Spleen (tissue), 13 donors: ENCODE results near the gene RTN4IP1. TPM values are rescaled to one million over a fixed set of nuclear protein-coding genes. Genes with fewer than 3 reads are reported as not detected.

ENCODE experiments used
- DNase-seq: peaks from one replicate; pipeline ENCODE4 v3.0.0-alpha.2; 2020
- H3K27ac ChIP-seq, 8 donors: fragments of 200-600 bp; sonication (generic) in 7 of 8; 1 replicate in 4 of 8; 2 replicates in 4 of 8; pipeline versions ENCODE4 v1.5.0 to v1.8.0; 2016 to 2021; ENCODE audit warnings: inconsistent platforms in 4 of 8, mild to moderate bottlenecking in 4 of 8, moderate library complexity in 1 of 8
- H3K27me3 ChIP-seq, 7 donors: fragments of 200-600 bp; sonication (generic) in 6 of 7; replicated peaks in 1 of 7; 1 replicate in 4 of 7; 2 replicates in 3 of 7; pipeline versions ENCODE4 v1.5.0 to v1.8.0; 2016 to 2021; ENCODE audit warnings: inconsistent platforms in 3 of 7, mild to moderate bottlenecking in 1 of 7
- H3K36me3 ChIP-seq, 6 donors: fragments of 200-600 bp; sonication (generic) in 5 of 6; 1 replicate in 4 of 6; 2 replicates in 2 of 6; pipeline versions ENCODE4 v1.5.0 to v1.8.0; 2016 to 2021; ENCODE audit warnings: inconsistent platforms in 2 of 6
- H3K4me1 ChIP-seq, 6 donors: fragments of 200-600 bp; sonication (generic) in 5 of 6; 1 replicate in 3 of 6; 2 replicates in 3 of 6; pipeline versions ENCODE4 v1.5.0 to v1.8.0; 2016 to 2021; ENCODE audit warnings: inconsistent platforms in 3 of 6
- H3K4me3 ChIP-seq, 8 donors: fragments of 200-600 bp; sonication (generic) in 7 of 8; 1 replicate in 4 of 8; 2 replicates in 4 of 8; pipeline versions ENCODE4 v1.5.0 to v1.8.0; 2016 to 2021; ENCODE audit warnings: inconsistent platforms in 4 of 8, mild to moderate bottlenecking in 4 of 8, moderate library complexity in 2 of 8
- H3K9me3 ChIP-seq, 8 donors: fragments of 200-600 bp; sonication (generic) in 7 of 8; 1 replicate in 4 of 8; 2 replicates in 4 of 8; pipeline versions ENCODE4 v1.5.0 to v1.8.0; 2016 to 2021; ENCODE audit warnings: inconsistent platforms in 4 of 8
- CTCF ChIP-seq, 11 experiments: fragments of 200-600 bp in 7 of 11; fragments of 450-650 bp in 4 of 11; sonication (generic) in 4 of 11; IDR thresholded peaks in 8 of 11; conservative IDR thresholded peaks in 3 of 11; 1 replicate in 7 of 11; 2 replicates in 4 of 11; pipeline versions ENCODE4 v1.4.0 to v1.8.0; 2016 to 2021; ENCODE audit warnings: antibody characterized with exemption in 11 of 11, inconsistent platforms in 4 of 11, mild to moderate bottlenecking in 1 of 11
- POLR2A ChIP-seq, 3 donors: fragments of 450-650 bp; IDR thresholded peaks; one replicate each; pipeline ENCODE4 v1.5.1; 2017; ENCODE audit warnings: antibody characterized with exemption in 3 of 3, mild to moderate bottlenecking in 1 of 3
- POLR2AphosphoS5 ChIP-seq, 3 donors: sonication (generic); formaldehyde crosslinking; IDR thresholded peaks; one replicate each; pipeline ENCODE4 v1.5.1; 2017; ENCODE audit warnings: antibody characterized with exemption in 3 of 3
- WGBS, 5 donors: extraction: QIAGEN DNeasy Blood & Tissue Kit in 3 of 5; methylation state at CpG; one replicate each; pipeline versions ENCODE4 v1.1.5 to v1.1.7; 2013 to 2018; 5-methylcytosine and 5-hydroxymethylcytosine counted together
- intact Hi-C: fragments of 100-400 bp; cut with DNase I; formaldehyde crosslinking; loops from one replicate; pipeline ENCODE4 v1.15.0; 2023; ENCODE audit warnings: low total_unique reads
- long read RNA-seq, 2 donors: transcript quantifications; one replicate each; lab custom pipeline, GENCODE V29; 2026
- polyA plus RNA-seq, 3 donors: library from polyadenylated mRNA; stranded (reverse); fragments of 200-250 nt; gene quantifications; one replicate each; pipeline ENCODE4 v1.2.1, GENCODE V29; 2013
- total RNA-seq, 7 donors: library from RNA; depleted of rRNA in 3 of 7; stranded (reverse); fragments of >200 nt in 3 of 7; fragmentation: NEBNext Ultra II Directional in 4 of 7; extraction: Animal tissue kit (Norgen Biotek cat#: 25700) in 4 of 7; gene quantifications; one replicate each; pipeline versions ENCODE4 v1.1.0 to v1.2.1, GENCODE V29; 2016 to 2021
- donor health status: healthy with polysubstance abuse.
- donor health status: DM: no; HTN: no; CAD: no; lungs with moderate emphysema.
- donor health status: DM: no; HTN: no; CAD: no.
- donor health status: Bipolar disorder and iron deficiency.
- donor health status: healthy.
- donor health status: DM: no; HTN: no; CAD: no.
- donor health status: DM: yes; HTN: yes; CAD: no.

The RTN4IP1 gene
- total RNA-seq (1 to 10 TPM; 3.9 to 9.1 (median 6.7) TPM), polyA plus RNA-seq (1 to 10 TPM; 4.7 to 8.2 (median 6.5) TPM)
- long read RNA-seq, donor 1, partial matches to known transcripts, result 0 of 5 reads
- long read RNA-seq, donor 1, other reads (novel, unspliced or antisense), result 0 of 5 reads
- long read RNA-seq, donor 2, partial matches to known transcripts, result 0 of 1 reads
- long read RNA-seq, donor 2, other reads (novel, unspliced or antisense), result 0 of 1 reads

GRCh38 chr6:106629103-106629858 is at the start of gene RTN4IP1, which contains the start of gene QRSL1:
Gene RTN4IP1 (minus strand): TSS chr6:106629498. CDS start chr6:106629021, 477 bp downstream.
Gene QRSL1 (plus strand): TSS chr6:106629578. CDS start chr6:106629682, 104 bp downstream.
- Histone ChIP-seq H3K4me1 (peaks cover 7 to 75% (median 50%) of the 10 kb centered on the region in 6 donors), H3K36me3 (no peaks in the 10 kb centered on the region), H3K4me3 (peak within 1 kb of the TSS; percentile 80 to 99 (median 91)), H3K27ac (peak within 1 kb of the TSS; percentile 82 to 92 (median 88)), H3K27me3 (no peaks in the 10 kb centered on the region), H3K9me3 (no peaks in the 10 kb centered on the region)
- 0 to 1% (median 0%) methylated on average over 36 to 46 of the region's 46 CpGs for WGBS, 5 donors
- TF ChIP-seq POLR2AphosphoS5 (IDR thresholded peaks at IDR 0.05) (peak; percentile 84 to 89 (median 88)), POLR2A (IDR thresholded peaks at IDR 0.05) (no peak), CTCF (IDR thresholded peaks at IDR 0.05 in 8 of 11, conservative IDR thresholded peaks at IDR 0.05 in 3 of 11) (peak in 1 of 11 experiments; percentile 15)
- intact Hi-C loops, result no loop called here
- peak; percentile 94 for DNase-seq

GRCh38 chr6:106677282-106677681 is 48.0 kb upstream of the RTN4IP1 start:
- 60 to 70% (median 64%) methylated on average over 3 of the region's 3 CpGs for WGBS, 5 donors

GRCh38 chr6:106674541-106675229 is 45.4 kb upstream of the RTN4IP1 start:
- no peaks in the 10 kb centered on the region for H3K9me3 ChIP-seq
- TF ChIP-seq POLR2AphosphoS5 (IDR thresholded peaks at IDR 0.05) (no peak), POLR2A (IDR thresholded peaks at IDR 0.05) (no peak), CTCF (IDR thresholded peaks at IDR 0.05 in 8 of 11, conservative IDR thresholded peaks at IDR 0.05 in 3 of 11) (no peak)
- H3K27ac ChIP-seq, result no peak overlapping the region
- H3K27me3 ChIP-seq, result no peaks in the 10 kb centered on the region
- intact Hi-C loops, result no loop called here
- H3K4me1 ChIP-seq, result peaks cover 0 to 6% (median 0%) of the 10 kb centered on the region in 6 donors
- no peaks in the 10 kb centered on the region for H3K36me3 ChIP-seq
- no peak overlapping the region for H3K4me3 ChIP-seq
- no peak for DNase-seq

More at GRCh38 chr6:106677282-106677681, 48.0 kb upstream of the RTN4IP1 start:
- Histone ChIP-seq H3K9me3 (no peaks in the 10 kb centered on the region), H3K27ac (no peak overlapping the region), H3K4me1 (peaks cover 0 to 6% (median 0%) of the 10 kb centered on the region in 6 donors), H3K4me3 (no peak overlapping the region), H3K27me3 (no peaks in the 10 kb centered on the region), H3K36me3 (no peaks in the 10 kb centered on the region)
- TF ChIP-seq POLR2AphosphoS5 (IDR thresholded peaks at IDR 0.05) (no peak), POLR2A (IDR thresholded peaks at IDR 0.05) (no peak), CTCF (IDR thresholded peaks at IDR 0.05 in 8 of 11, conservative IDR thresholded peaks at IDR 0.05 in 3 of 11) (no peak)
- intact Hi-C loops, result no loop called here
- no peak for DNase-seq
